CD4-positive, alpha-beta memory T cell (primary cell): ENCODE results near the gene KANSL1. TPM values are rescaled to one million over a fixed set of nuclear protein-coding genes. Genes with fewer than 3 reads are reported as not detected.

Experiments
- CTCF ChIA-PET: fragments of 350-600 bp; sonication (Branson Sonifier 250); formaldehyde crosslinking; loops from one replicate; lab custom pipeline; 2021; ENCODE audit warnings: inconsistent platforms; ENCODE audit not compliant: partially characterized antibody; lab: Charles Lee
- POLR2A ChIA-PET: fragments of 350-600 bp; sonication (Branson Sonifier 250); formaldehyde crosslinking; loops from one replicate; lab custom pipeline; 2021; ENCODE audit not compliant: partially characterized antibody; lab: Charles Lee
- DNase-seq, 5 donors: peaks; one replicate each; pipeline versions ENCODE4 v3.0.0 to v3.0.0-alpha.2; 2020 to 2022; ENCODE audit warnings: mixed read lengths in 1 of 5
- H3K27ac ChIP-seq: one replicate; pipeline ENCODE4 v1.7.0; 2013; ENCODE audit warnings: low read depth, low read length
- H3K27me3 ChIP-seq: 2 replicates; pipeline ENCODE4 v1.7.0; 2013; ENCODE audit warnings: mild to moderate bottlenecking, low read length, moderate library complexity; ENCODE audit not compliant: insufficient read depth
- H3K36me3 ChIP-seq: 2 replicates; pipeline ENCODE4 v1.7.0; 2013; ENCODE audit warnings: mild to moderate bottlenecking, low read length, moderate library complexity; ENCODE audit not compliant: insufficient read depth
- H3K4me1 ChIP-seq: 2 replicates; pipeline ENCODE4 v1.7.0; 2013; ENCODE audit warnings: mild to moderate bottlenecking, low read length, moderate library complexity; ENCODE audit not compliant: insufficient read depth
- H3K4me3 ChIP-seq, 2 donors: one replicate each; pipeline ENCODE4 v1.7.0; 2013; ENCODE audit warnings: low read length in 2 of 2, mild to moderate bottlenecking in 1 of 2
- H3K9me3 ChIP-seq, 2 donors: one replicate each; pipeline ENCODE4 v1.7.0; 2013; ENCODE audit warnings: low read length in 2 of 2, control low read depth in 1 of 2; ENCODE audit not compliant: control insufficient read depth in 1 of 2
- H3K27ac Mint-ChIP-seq, 7 donors: one replicate each; pipeline ENCODE4 v1.8.0; 2020 to 2021; ENCODE audit warnings: mixed read lengths in 7 of 7, mild to moderate bottlenecking in 6 of 7, inconsistent platforms in 3 of 7, moderate library complexity in 3 of 7
- H3K27me3 Mint-ChIP-seq, 2 donors: one replicate each; pipeline ENCODE4 v1.8.0; 2020 to 2021; ENCODE audit warnings: mixed read lengths in 2 of 2
- H3K36me3 Mint-ChIP-seq, 2 donors: one replicate each; pipeline ENCODE4 v1.8.0; 2020 to 2021; ENCODE audit warnings: mixed read lengths in 2 of 2, inconsistent platforms in 1 of 2, mild to moderate bottlenecking in 1 of 2
- H3K4me1 Mint-ChIP-seq, 4 donors: one replicate each; pipeline ENCODE4 v1.8.0; 2020 to 2021; ENCODE audit warnings: mixed read lengths in 4 of 4, mild to moderate bottlenecking in 1 of 4
- H3K4me3 Mint-ChIP-seq, 8 donors: one replicate each; pipeline ENCODE4 v1.8.0; 2020 to 2021; ENCODE audit warnings: mixed read lengths in 8 of 8, mild to moderate bottlenecking in 7 of 8, moderate library complexity in 6 of 8, inconsistent platforms in 3 of 8
- H3K9me3 Mint-ChIP-seq, 8 donors: one replicate each; pipeline ENCODE4 v1.8.0; 2020 to 2021; ENCODE audit warnings: mixed read lengths in 8 of 8, mild to moderate bottlenecking in 5 of 8, inconsistent platforms in 3 of 8, moderate library complexity in 1 of 8
- intact Hi-C: fragments of 100-400 bp; cut with micrococcal nuclease; formaldehyde crosslinking; loops from one replicate; pipeline ENCODE4 v1.15.1; 2023
- polyA plus RNA-seq, 2 donors: library from polyadenylated mRNA; unstranded; fragments of 300-500 nt; fragmentation: Illumina TruSeq; gene quantifications; one replicate each; pipeline ENCODE4 v1.2.3, GENCODE V29; 2021
- total RNA-seq, 2 experiments: library from RNA; stranded (reverse); gene quantifications; one replicate each; pipeline ENCODE4 v1.2.3, GENCODE V29; 2021

KANSL1 gene
- total and polyA plus RNA-seq, 4 experiments from 2014 or later = 6.7 to 206 (median 107) TPM

DNA sequence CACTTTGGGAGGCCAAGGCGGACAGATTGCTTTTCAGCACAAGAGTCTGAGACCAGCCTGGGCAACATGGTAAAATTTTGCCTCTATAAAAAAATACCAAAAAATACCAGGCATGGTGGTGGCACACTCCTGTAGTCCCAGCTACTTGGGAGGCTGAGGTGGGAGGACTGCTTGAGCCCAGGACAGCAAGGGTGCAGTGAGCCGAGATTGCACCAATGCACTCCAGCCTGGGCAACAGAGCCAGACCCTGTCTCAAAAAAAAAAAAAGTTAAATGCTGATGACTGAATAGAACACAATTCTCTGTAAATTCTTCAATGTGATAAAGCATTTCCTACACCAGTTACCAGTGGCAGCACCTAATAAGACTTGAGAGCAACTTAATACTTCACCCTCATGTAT, 65.7 kb downstream of the KANSL1 start:
- H3K27ac ChIP-seq = no peak overlapping the region
- H3K27me3 Mint-ChIP-seq = no peaks in the 10 kb centered on the region
- no peaks in the 10 kb centered on the region for H3K9me3 Mint-ChIP-seq
- peak overlapping the region in 4 of 7 donors; percentile 2 to 63 (median 36) for H3K27ac Mint-ChIP-seq
- H3K36me3 ChIP-seq = no peaks in the 10 kb centered on the region
- no peak overlapping the region for H3K4me3 ChIP-seq
- no peaks in the 10 kb centered on the region for H3K27me3 ChIP-seq
- H3K4me1 ChIP-seq = peaks cover 95% of the 10 kb centered on the region
- POLR2A ChIA-PET = interaction anchor here (1.5 kb wide), 1 partner anchor 65 kb away, joined by 3 read pairs; the partner anchor contains the start of gene KANSL1
- H3K4me1 Mint-ChIP-seq = peaks cover 77 to 94% (median 85%) of the 10 kb centered on the region in 4 donors
- peak overlapping the region in 2 of 8 donors; percentile 17 to 47 for H3K4me3 Mint-ChIP-seq
- no peaks in the 10 kb centered on the region for H3K9me3 ChIP-seq
- CTCF ChIA-PET = no interaction called here
- DNase-seq = no peak
- intact Hi-C loops = no loop called here
- peaks cover 14 to 29% of the 10 kb centered on the region in 2 donors for H3K36me3 Mint-ChIP-seq

DNA sequence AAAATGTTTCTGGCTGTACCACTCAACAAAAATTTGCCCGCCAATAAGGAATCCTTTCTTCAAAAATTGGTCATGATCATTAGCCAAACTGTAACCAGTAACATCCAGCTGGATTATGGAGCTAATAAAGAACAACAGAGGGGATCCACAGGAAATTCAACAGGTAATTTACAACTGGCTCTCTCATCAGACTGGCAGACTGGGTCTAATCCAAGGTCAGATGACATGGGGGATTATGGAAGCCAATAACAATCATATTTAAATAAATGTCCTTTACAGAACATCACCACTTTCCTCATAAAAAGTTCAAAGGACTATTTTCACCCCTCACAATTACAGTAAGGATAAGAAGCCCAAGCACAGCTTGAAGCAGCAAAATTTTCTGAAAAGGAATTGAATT, 66.4 kb downstream of the KANSL1 start:
- Histone ChIP-seq H3K27ac (no peak overlapping the region), H3K9me3 (no peaks in the 10 kb centered on the region), H3K27me3 (no peaks in the 10 kb centered on the region), H3K4me3 (no peak overlapping the region), H3K36me3 (no peaks in the 10 kb centered on the region), H3K4me1 (peaks cover 95% of the 10 kb centered on the region)
- intact Hi-C loops = no loop called here
- ChIA-PET POLR2A (interaction anchor here (1.5 kb wide), 1 partner anchor 66 kb away, joined by 3 read pairs; the partner anchor contains the start of gene KANSL1), CTCF (no interaction called here)
- Mint-ChIP-seq H3K4me1 (peaks cover 77 to 94% (median 86%) of the 10 kb centered on the region in 4 donors), H3K27me3 (no peaks in the 10 kb centered on the region), H3K27ac (peak overlapping the region in 2 of 7 donors; percentile 3 to 38), H3K36me3 (peaks cover 14 to 26% of the 10 kb centered on the region in 2 donors), H3K4me3 (peak overlapping the region in 4 of 8 donors; percentile 8 to 56 (median 25)), H3K9me3 (no peaks in the 10 kb centered on the region)
- no peak for DNase-seq

GRCh38 chr17:46125831-46126230, 67.4 kb downstream of the KANSL1 start:
- Mint-ChIP-seq H3K4me3 (peak overlapping the region in 1 of 8 donors; percentile 27), H3K36me3 (peaks cover 14 to 27% of the 10 kb centered on the region in 2 donors), H3K9me3 (no peaks in the 10 kb centered on the region), H3K27me3 (no peaks in the 10 kb centered on the region), H3K4me1 (peaks cover 76 to 94% (median 86%) of the 10 kb centered on the region in 4 donors), H3K27ac (peak overlapping the region in 1 of 7 donors; percentile 21)
- Histone ChIP-seq H3K4me1 (peaks cover 95% of the 10 kb centered on the region), H3K27ac (no peak overlapping the region), H3K4me3 (no peak overlapping the region), H3K9me3 (no peaks in the 10 kb centered on the region), H3K36me3 (no peaks in the 10 kb centered on the region), H3K27me3 (no peaks in the 10 kb centered on the region)
- CTCF ChIA-PET = no interaction called here
- intact Hi-C loops = no loop called here
- POLR2A ChIA-PET = interaction anchor here (1.5 kb wide), 1 partner anchor 67 kb away, joined by 3 read pairs; the partner anchor contains the start of gene KANSL1
- DNase-seq = no peak

DNA sequence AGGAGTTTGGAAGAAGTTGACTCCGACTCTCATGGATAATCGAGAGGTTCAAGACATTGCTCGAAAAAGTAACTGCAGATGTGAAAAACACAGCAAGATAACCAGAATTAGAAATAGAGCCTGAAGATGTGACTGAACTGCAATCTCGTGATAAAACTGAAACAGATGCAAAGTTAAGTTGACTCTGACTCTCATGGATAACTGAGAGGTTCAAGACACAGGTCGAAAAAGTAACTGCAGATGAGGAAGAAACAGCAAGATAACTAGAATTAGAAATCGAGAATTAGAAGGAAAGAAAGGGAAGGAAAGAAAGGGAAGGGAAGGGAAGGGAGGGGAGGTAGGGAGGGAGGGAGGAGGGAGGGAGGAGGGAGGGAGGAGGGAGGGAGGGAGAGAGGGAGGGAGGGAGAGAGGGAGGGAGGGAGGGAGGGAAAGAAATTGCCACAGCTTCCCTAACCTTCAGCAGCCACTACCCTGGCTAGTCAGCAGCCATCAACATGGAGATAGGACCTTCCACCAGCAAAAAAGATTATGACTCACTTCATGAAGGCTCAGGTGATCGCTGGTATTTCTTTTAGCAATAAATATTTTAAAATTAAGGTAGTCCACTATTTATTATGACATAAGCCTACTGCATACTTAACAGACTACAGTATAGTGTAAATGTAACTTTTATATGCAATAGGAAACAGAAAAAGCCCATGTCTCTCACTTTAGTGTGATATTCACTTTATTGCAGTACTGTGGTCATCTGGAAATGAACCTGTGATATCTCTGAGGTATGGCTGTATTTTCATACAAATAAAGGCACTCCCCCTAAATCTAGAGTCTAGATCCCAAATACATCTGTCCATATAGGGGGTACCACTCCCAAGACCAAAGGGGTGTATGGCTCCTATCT, 68.3 kb downstream of the KANSL1 start:
- Histone ChIP-seq H3K27me3 (no peaks in the 10 kb centered on the region), H3K36me3 (no peaks in the 10 kb centered on the region), H3K4me3 (no peak overlapping the region), H3K4me1 (peaks cover 95% of the 10 kb centered on the region), H3K9me3 (no peaks in the 10 kb centered on the region), H3K27ac (no peak overlapping the region)
- Mint-ChIP-seq H3K9me3 (no peaks in the 10 kb centered on the region), H3K27me3 (no peaks in the 10 kb centered on the region), H3K36me3 (peaks cover 14 to 28% of the 10 kb centered on the region in 2 donors), H3K4me1 (peaks cover 75 to 95% (median 85%) of the 10 kb centered on the region in 4 donors), H3K4me3 (peak overlapping the region in 3 of 8 donors; percentile 11 to 50 (median 27)), H3K27ac (peak overlapping the region in 5 of 7 donors; percentile 7 to 65 (median 21))
- intact Hi-C loops = no loop called here
- CTCF ChIA-PET = no interaction called here
- no peak for DNase-seq
- POLR2A ChIA-PET = no interaction called here

DNA sequence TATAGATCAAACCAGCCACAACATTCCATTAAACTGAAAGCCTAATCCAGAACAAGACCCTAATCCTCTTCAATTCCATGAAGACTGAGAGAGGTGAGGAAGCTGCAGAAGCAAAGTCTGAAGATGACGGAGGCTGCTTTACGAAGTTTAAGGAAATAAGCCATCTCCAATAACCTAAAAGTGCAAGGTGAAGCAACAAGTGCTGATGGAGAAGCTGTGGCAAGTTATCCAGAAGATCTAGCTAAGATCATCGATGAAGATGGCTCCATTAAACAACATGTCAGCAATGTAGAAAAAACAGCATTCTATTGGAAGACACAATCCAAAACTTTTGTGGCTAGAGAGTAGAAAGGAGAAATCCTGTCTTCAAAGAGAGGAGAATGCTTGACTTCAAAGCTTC, 69.6 kb downstream of the KANSL1 start:
- CTCF ChIA-PET = no interaction called here
- intact Hi-C loops = no loop called here
- peaks cover 95% of the 10 kb centered on the region for H3K4me1 ChIP-seq

GRCh38 chr17:46122486-46122871, 70.8 kb downstream of the KANSL1 start:
- H3K4me3 Mint-ChIP-seq = peak overlapping the region in 7 of 8 donors; percentile 30 to 72 (median 54)
- intact Hi-C loops = no loop called here
- H3K36me3 Mint-ChIP-seq = peaks cover 7 to 19% of the 10 kb centered on the region in 2 donors
- Histone ChIP-seq H3K4me1 (peaks cover 96% of the 10 kb centered on the region), H3K27ac (no peak overlapping the region), H3K9me3 (no peaks in the 10 kb centered on the region), H3K4me3 (no peak overlapping the region), H3K36me3 (no peaks in the 10 kb centered on the region), H3K27me3 (no peaks in the 10 kb centered on the region)
- H3K27ac Mint-ChIP-seq = peak overlapping the region; percentile 3 to 85 (median 48)
- DNase-seq = peak in 2 of 5 donors; percentile 32 to 43
- H3K9me3 Mint-ChIP-seq = no peaks in the 10 kb centered on the region
- peaks cover 71 to 91% (median 81%) of the 10 kb centered on the region in 4 donors for H3K4me1 Mint-ChIP-seq
- ChIA-PET CTCF (interaction anchor here (0.6 kb wide), 1 partner anchor 87 kb away, joined by 3 read pairs; no protein-coding TSS in a partner anchor), POLR2A (interaction anchor here (1.0 kb wide), 1 partner anchor 71 kb away, joined by 4 read pairs; the partner anchor contains the start of gene KANSL1)
- H3K27me3 Mint-ChIP-seq = no peaks in the 10 kb centered on the region

More for the DNA sequence above, 69.6 kb downstream of the KANSL1 start:
- H3K36me3 ChIP-seq = no peaks in the 10 kb centered on the region
- peaks cover 14 to 26% of the 10 kb centered on the region in 2 donors for H3K36me3 Mint-ChIP-seq
- H3K9me3 Mint-ChIP-seq = no peaks in the 10 kb centered on the region
- H3K27me3 Mint-ChIP-seq = no peaks in the 10 kb centered on the region
- no peak overlapping the region for H3K27ac ChIP-seq
- H3K4me3 ChIP-seq = no peak overlapping the region
- POLR2A ChIA-PET = interaction anchor here (0.7 to 0.9 kb wide), 2 partner anchors 41 to 1908 kb away, joined by 3 read pairs; no protein-coding TSS in a partner anchor
- no peaks in the 10 kb centered on the region for H3K9me3 ChIP-seq
- no peak overlapping the region for H3K27ac Mint-ChIP-seq
- H3K4me1 Mint-ChIP-seq = peaks cover 74 to 94% (median 84%) of the 10 kb centered on the region in 4 donors
- H3K4me3 Mint-ChIP-seq = peak overlapping the region in 2 of 8 donors; percentile 23 to 33
- DNase-seq = no peak
- no peaks in the 10 kb centered on the region for H3K27me3 ChIP-seq
